Hippocampal formation (tissue), 2 donors: ENCODE results near the gene SLC22A14.
"Not testable (repeated sequence)": the region's sequence is repeated elsewhere in the genome, so short reads cannot be mapped to it uniquely, and the experiment has no call there.

Experiments
- DNase-seq, 2 donors: peaks; one replicate each; lab custom pipeline; 2025; lab: John Stamatoyannopoulos, UW

The SLC22A14 gene, protein sequence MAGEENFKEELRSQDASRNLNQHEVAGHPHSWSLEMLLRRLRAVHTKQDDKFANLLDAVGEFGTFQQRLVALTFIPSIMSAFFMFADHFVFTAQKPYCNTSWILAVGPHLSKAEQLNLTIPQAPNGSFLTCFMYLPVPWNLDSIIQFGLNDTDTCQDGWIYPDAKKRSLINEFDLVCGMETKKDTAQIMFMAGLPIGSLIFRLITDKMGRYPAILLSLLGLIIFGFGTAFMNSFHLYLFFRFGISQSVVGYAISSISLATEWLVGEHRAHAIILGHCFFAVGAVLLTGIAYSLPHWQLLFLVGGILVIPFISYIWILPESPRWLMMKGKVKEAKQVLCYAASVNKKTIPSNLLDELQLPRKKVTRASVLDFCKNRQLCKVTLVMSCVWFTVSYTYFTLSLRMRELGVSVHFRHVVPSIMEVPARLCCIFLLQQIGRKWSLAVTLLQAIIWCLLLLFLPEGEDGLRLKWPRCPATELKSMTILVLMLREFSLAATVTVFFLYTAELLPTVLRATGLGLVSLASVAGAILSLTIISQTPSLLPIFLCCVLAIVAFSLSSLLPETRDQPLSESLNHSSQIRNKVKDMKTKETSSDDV

DNA sequence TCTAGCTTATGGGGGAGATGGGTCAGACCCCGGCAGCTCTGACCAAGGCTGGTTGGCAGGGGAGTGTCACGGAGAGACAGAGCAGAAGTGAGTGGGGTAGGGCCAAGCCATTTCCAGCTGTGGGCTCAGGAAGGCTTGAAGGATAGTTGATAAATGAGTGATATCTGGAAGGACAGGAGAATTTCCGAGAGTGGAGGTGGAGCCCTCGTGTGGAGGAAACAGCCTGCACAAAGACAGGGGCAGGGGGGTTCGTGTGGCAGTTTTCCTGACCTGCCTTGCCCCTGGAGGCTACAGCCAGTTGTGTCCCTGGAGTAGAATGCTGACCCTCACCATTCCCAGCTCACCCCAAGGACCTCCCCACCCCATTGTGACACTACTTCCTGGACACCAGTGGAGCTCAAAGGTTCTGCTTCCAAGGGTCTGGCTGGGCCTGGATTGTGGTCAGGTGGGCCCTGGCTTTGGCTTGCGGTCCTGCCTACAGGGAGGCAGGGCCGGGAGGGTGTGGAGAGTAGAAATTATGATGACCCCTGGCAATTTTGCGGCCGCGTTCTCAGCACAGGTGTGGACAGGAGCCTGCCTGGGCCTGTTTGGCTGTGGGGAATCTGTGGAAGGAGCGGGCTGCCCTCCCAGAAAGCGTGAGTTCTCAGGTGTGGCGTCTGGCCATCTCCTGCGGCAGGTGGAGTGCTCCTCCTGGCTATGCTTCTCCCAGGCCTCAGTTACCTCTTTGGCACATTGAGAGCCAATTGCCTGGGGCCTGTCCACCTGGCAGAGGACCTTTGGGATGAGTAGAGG is at the start of gene SLC22A14:
SLC22A14 (plus strand) TSS at position 400 of the 792 bp plus-strand sequence. CDS start 23,733 bp downstream, outside the sequence.
- DNase-seq: no peak

- no peak for DNase-seq
These were observed 49.4 kb upstream of the SLC22A14 start for GRCh38 chr3:38232701-38233100.

- no peak for DNase-seq
These were observed 46.6 kb upstream of the SLC22A14 start for GRCh38 chr3:38235466-38235865.

DNA sequence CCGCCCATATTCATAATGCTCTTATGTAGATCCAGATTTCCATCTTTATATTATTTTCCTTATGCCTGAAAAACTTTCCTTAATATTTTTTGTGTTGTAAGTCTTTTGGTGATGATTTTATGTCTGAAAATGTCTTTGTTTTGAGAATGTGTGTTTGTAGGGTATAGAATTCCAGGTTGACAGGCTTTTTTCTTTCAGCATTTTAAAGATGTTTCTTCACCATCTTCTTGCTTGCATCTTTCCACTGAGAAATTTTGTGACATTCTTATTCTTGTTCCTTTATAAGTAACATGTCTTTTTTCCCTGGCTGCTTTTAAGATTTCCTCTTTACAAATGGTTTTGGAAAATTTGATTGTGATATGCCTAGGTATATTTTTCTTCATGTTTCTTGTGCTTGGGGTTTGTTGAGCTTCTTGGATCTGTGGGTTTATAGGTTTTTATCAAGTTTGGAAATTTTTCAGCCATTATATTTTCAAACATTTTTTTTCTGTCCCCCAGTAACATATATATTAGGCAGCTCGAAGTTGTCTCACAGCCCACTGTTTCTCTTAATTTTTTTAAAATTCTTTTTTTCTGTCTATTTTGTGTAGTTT is 43.6 kb upstream of the SLC22A14 start:
- no peak for DNase-seq

DNA sequence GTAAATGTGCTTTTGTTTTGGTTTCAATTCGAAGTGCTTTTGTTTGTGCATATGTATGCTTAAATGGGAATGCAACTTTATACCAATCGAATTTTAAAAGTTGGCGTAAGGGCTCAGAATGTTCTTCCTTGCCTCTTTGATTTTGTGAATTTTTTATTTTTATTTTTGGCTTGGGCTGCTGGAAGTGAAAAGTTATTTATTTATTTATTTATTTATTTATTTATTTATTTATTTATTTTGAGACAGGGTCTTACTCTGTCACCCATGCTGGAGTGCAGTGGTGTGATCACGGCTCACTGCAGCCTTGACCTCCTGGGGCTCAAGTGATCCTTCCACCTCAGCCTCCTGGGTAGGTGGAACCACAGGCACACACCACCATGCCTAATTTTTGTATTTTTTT is 39.3 kb upstream of the SLC22A14 start:
- not testable (repeated sequence) for DNase-seq

- no peak for DNase-seq
These were observed 36.2 kb upstream of the SLC22A14 start for GRCh38 chr3:38245930-38246329.

- DNase-seq: no peak
These were observed 34.6 kb upstream of the SLC22A14 start for GRCh38 chr3:38247366-38248035.

- DNase-seq: no peak
These were observed 31.9 kb upstream of the SLC22A14 start for GRCh38 chr3:38250198-38250597.

DNA sequence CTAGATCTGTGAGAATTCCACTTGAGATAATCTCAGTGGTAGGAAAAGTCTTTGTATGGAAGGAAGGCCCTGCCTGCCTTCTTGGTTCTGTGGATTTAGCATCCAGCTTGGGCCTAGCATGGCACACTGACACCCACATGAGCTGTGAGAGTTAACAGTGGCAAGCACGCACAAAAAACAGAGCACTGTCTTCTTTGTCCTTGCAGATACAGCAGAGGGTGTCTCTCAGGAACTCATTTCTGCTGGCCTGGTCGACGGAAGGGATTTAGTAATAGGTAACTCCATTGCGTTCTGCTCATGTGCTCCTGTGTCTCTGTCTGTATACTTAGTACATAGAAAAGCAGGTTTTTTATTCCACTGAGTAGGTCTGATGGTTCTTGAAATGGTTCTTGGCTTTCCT is 30.9 kb upstream of the SLC22A14 start:
- no peak for DNase-seq

- DNase-seq: no peak
These were observed 28.4 kb upstream of the SLC22A14 start for GRCh38 chr3:38253704-38254103.

- DNase-seq: no peak
These were observed 27.2 kb upstream of the SLC22A14 start for GRCh38 chr3:38254872-38255271.

DNA sequence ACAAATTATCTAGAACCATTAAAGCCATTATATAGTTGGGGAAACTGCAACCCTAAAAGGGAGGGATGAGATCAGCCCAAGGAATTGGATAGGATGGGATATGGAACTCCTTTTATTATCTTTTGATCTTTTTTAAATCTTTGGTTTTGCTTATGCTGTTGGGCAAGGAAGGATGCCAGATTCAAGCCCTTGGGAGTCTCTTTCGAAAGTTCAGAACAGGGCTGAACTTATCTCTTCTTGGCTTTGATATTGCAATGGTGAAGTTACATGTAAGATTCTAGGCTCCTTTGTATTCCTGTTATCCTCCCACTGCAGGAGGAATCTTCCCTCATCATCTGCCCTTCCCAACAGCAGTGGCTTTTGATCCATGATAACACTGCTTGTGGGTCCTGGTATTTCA is 26.5 kb upstream of the SLC22A14 start:
- DNase-seq: no peak

DNA sequence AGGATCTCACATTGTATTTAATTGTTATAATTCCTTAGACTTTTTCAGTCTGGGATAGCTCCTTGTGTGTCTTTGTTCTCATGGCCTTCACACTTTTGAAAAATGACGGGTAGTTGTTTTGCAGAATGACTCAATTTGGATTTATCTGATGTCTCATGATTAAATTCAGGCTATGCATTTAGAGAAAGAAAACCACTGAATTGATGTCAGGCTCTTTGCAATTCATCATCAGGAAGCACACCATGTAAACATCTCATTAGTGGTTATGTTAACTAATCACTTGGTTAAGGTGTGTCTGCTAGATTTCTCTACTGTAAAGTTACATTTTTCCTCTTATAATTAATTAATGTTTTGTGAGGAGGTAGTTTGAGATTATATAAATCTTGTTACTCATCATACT is 24.5 kb upstream of the SLC22A14 start:
- no peak for DNase-seq

DNA sequence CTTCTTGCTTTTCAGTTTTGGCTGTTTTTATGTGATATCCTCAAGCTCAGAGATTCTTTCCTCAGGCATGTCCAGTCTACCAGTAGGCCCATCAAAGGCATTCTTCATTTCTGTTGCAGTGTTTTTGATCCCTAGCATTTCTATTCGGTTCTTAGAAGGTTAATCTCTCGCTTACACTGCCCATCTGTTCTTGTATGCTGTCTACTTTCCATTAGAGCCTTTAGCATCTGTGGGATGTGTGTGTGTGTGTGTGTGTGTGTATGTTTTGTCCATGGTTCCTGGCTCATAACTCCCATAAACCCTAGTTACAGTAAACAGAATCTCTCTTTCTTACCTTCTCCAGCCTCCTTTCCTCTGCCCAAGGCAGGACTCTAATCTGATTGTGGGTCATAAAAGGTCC is 21.6 kb upstream of the SLC22A14 start:
- DNase-seq: no peak

DNA sequence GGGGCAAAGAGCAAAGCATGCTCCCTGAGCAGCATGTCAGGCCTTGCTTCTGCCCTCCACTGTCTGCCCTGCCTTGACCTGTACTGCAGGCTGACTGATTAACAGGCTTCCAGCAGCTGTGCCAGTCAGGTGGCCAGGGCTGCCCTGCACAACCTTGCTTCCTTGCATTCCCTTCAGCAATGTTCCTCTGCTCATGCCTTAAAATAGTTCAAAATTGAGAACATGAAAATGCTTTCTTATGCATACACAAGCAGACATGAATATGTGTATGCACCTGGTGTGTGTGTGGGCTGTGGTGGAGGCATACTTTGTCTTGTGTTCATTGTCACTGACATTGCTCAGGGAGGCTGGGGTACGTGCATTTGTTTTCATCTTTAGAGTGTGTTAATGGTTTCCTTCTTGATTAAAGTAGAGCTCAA is 17.7 kb upstream of the SLC22A14 start:
- no peak for DNase-seq

GRCh38 chr3:38264779-38265178 is 17.3 kb upstream of the SLC22A14 start:
- no peak for DNase-seq

GRCh38 chr3:38265604-38266307 is 16.3 kb upstream of the SLC22A14 start, which contains the start of gene SLC22A13:
SLC22A13 (plus strand) TSS chr3:38265812; CDS start chr3:38265861, 49 bp downstream.
- no peak for DNase-seq

DNA sequence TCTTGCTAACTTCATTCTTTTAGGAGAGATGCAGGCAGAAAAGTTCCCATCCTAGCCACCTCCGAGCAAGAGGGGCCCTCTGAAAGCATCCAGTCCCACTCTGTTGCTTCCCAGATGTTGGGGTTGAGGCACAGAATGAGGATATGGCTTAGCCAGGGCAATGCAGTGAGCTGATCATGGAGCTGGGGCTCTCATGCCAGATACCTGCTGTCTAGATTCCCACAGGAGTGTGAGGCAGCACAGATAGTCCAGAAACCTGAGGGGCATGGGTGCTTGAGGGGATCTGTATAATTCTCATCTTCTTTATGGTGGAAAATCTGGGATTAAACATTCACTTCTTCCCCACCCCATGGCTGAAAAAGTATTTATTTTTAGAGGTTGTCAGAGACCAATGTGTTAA is 15.3 kb upstream of the SLC22A14 start:
- DNase-seq: no peak

DNA sequence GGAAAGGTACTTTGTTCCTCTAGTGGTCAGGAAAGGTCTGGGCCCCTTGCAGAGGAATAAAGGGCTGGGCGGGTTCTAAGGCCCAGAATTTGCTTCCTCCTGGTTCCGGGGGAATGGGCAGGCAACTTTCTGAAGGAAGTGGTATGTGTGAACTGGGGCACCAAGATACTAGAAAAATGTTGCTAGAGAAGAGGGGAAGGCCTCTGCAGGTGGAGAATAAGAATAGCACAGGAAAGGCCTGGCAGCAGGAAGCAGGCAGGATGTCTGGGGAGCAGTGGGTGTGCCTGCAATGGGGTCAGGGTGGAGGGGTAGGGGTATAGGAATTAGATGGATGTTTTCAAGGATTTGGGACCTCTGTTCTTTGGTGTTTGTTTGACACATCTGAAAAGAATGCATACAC is 14.4 kb upstream of the SLC22A14 start:
- no peak for DNase-seq

GRCh38 chr3:38268087-38268486 is 14.0 kb upstream of the SLC22A14 start:
- DNase-seq: no peak

DNA sequence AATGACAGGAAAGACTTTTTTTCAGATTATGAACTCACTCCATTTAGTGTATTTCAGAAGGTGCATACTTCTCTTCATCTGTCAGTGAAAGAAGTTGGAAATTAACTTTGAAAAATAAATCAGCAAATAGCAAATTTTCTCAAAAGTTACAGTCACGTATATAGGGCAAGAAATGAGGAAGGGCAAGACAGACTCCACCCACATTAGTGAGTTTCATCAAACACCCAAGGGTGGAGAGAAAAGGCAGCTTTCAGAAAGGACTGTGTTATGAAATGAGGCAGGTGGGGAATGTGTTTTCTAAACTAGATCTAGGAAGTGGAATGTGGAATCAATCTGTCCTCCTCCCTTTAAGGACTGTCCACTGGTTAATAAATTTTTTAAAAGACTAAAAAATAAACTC is 13.6 kb upstream of the SLC22A14 start:
- DNase-seq: no peak
